Measurements from ENCODE around the gene NEAT1. TPM values are rescaled to one million over a fixed set of nuclear protein-coding genes. Genes with fewer than 3 reads are reported as not detected.
A peak's percentile ranks its signal among the peaks of the same experiment; 100 is the strongest.

Gene NEAT1
- total RNA-seq, result 100 to 1,000 TPM in 3 of 4 donors, 10 to 100 TPM in 1; 30.6 to 705 (median 357) TPM

DNA sequence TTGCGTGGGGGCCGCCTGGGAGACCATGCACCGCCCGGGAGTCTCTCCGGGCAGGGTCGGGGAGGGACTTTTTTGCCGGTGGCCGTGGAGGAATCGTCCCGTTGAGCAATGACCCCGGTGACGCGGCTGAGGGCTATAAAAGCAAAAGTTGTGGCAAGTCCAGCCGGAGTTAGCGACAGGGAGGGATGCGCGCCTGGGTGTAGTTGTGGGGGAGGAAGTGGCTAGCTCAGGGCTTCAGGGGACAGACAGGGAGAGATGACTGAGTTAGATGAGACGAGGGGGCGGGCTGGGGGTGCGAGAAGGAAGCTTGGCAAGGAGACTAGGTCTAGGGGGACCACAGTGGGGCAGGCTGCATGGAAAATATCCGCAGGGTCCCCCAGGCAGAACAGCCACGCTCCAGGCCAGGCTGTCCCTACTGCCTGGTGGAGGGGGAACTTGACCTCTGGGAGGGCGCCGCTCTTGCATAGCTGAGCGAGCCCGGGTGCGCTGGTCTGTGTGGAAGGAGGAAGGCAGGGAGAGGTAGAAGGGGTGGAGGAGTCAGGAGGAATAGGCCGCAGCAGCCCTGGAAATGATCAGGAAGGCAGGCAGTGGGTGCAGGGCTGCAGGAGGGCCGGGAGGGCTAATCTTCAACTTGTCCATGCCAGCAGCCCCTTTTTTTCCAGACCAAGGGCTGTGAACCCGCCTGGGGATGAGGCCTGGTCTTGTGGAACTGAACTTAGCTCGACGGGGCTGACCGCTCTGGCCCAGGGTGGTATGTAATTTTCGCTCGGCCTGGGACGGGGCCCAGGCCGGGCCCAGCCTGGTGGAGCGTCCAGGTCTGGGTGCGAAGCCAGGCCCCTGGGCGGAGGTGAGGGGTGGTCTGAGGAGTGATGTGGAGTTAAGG is at the start of gene NEAT1:
TSS of gene NEAT1 (plus strand) at position 166 of the 883 bp plus-strand sequence.
- 0 to 1% methylated on average over 8 to 22 of the region's 40 CpGs for WGBS, 2 donors

DNA sequence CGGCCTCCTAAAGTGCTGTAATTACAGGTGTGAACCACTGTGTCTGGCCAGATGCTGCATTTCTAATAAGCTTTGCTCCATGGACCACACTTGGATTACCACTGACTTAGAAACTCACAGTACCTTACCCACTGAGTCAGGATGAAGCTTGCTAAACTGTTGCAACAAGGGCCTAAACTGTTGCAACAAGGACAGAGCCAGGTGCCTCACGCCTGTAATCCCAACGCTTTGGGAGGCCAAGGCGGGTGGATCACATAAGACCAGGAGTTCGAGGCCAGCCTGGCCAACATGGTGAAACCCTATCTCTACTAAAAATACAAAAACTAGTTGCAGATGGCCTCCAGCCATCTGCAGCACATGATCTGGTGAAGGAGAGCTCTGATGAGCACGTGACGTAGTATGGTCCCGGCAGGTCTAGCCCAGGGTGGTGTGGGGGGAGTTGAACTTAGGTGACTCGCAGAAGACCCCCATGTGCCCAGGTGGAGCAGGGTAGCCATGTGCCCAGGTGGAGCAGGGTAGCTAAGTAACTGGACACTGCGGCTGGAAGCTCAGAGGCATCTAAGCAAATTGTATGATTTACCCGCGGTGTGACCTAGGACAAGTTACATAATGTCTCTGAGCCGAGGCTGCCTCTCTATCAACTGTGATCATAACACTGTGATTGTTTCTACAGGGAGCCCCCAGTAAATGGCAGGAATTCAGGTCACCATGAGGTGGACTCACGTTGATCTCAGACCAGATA is 48.6 kb upstream of the NEAT1 start:
- TF ChIP-seq, protein P1, sequence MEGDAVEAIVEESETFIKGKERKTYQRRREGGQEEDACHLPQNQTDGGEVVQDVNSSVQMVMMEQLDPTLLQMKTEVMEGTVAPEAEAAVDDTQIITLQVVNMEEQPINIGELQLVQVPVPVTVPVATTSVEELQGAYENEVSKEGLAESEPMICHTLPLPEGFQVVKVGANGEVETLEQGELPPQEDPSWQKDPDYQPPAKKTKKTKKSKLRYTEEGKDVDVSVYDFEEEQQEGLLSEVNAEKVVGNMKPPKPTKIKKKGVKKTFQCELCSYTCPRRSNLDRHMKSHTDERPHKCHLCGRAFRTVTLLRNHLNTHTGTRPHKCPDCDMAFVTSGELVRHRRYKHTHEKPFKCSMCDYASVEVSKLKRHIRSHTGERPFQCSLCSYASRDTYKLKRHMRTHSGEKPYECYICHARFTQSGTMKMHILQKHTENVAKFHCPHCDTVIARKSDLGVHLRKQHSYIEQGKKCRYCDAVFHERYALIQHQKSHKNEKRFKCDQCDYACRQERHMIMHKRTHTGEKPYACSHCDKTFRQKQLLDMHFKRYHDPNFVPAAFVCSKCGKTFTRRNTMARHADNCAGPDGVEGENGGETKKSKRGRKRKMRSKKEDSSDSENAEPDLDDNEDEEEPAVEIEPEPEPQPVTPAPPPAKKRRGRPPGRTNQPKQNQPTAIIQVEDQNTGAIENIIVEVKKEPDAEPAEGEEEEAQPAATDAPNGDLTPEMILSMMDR (IDR thresholded peaks at IDR 0.05), result no peak
- no peak for TF ChIP-seq POLR2A (IDR thresholded peaks at IDR 0.05)
- H3K27me3 ChIP-seq, result no peaks in the 10 kb centered on the region
- H3K4me3 ChIP-seq, result no peak overlapping the region
- no peak for DNase-seq
- 80 to 89% methylated on average over 8 to 9 of the region's 14 CpGs for WGBS, 2 donors
- H3K9me3 ChIP-seq, result no peaks in the 10 kb centered on the region
- H3K4me1 ChIP-seq, result peaks cover 0 to 16% (median 0%) of the 10 kb centered on the region in 3 donors
- H3K27ac ChIP-seq, result no peak overlapping the region
- no peaks in the 10 kb centered on the region for H3K36me3 ChIP-seq
- intact Hi-C loops (cut with DNase I), result no loop called here

More for the DNA sequence above, at the start of gene NEAT1:
- Histone ChIP-seq H3K4me1 (peaks cover 29 to 55% (median 30%) of the 10 kb centered on the region in 3 donors), H3K9me3 (no peaks in the 10 kb centered on the region), H3K36me3 (peaks cover 0 to 46% (median 38%) of the 10 kb centered on the region in 3 donors), H3K27me3 (no peaks in the 10 kb centered on the region), H3K4me3 (peak within 1 kb of the TSS; percentile 69 to 95 (median 84)), H3K27ac (peak within 1 kb of the TSS; percentile 99 to 100 (median 100))
- DNase-seq, result peak; percentile 74
- intact Hi-C loops (cut with DNase I), result loop anchor here (2.0 to 10.0 kb wide), 2 partner anchors 52 to 76 kb away; partner anchors contain the start of gene MALAT1
- TF ChIP-seq, protein P1 (IDR thresholded peaks at IDR 0.05), result peak in 3 of 6 experiments; percentile 6 to 20 (median 9)
- peak; percentile 64 to 100 (median 100) for TF ChIP-seq POLR2A (IDR thresholded peaks at IDR 0.05)

DNA sequence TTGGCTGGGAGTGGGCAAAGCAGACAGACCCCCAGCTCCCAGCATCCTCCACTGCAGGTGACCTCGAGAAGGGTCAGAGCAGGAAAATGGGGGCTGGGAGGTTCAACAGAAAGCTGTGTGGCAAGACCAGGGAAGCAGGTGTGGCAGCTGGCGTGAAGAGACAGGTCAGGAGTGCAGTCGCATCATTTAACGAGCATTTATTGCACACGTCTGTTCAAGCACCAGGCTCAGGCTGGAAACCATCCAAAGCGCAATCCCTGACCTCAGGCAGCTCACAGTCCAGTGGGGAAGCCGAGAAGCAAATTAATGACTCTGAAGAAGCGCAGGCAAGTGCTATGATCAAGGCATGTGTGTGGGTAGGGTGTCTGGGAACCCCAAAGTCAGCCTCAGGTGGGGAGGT is 47.6 kb upstream of the NEAT1 start:
- H3K27ac ChIP-seq, result peak overlapping the region in 1 of 4 donors; percentile 21

DNA sequence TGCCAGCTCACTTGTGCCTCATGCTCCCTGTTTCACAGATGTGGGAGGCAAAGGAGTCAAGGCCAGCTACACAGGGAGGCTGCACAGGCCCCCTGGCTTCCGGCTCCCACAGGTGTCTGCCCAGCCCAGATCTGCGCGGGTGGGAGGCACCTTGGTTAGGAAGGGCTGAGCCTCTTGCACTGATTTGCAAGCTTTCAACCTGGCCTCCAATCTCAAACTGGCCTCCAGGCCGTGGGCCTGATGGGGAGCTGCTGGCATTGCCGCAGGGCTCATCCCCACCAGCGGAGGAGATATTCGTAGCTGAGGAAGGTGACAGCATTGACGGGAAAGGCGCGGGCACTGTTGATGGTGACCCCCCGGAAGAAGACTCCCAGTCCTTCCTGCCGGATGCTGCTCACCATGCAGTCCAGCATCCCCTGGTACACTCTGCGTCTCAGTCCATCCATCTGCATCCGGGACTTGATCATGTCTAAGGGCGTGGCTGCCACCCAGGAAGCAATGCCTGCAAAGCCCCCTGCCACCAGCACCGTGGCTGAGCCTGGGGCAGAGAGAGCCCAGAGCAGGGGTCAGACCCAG is 46.4 kb upstream of the NEAT1 start:
- Histone ChIP-seq H3K4me3 (no peak overlapping the region), H3K27me3 (no peaks in the 10 kb centered on the region), H3K9me3 (no peaks in the 10 kb centered on the region), H3K27ac (no peak overlapping the region), H3K36me3 (no peaks in the 10 kb centered on the region), H3K4me1 (peaks cover 0 to 38% (median 10%) of the 10 kb centered on the region in 3 donors)
- intact Hi-C loops (cut with DNase I), result no loop called here
- TF ChIP-seq POLR2A (IDR thresholded peaks at IDR 0.05), result no peak
- TF ChIP-seq, protein P1 (IDR thresholded peaks at IDR 0.05), result no peak
- DNase-seq, result no peak
- 80 to 88% methylated on average over 1 to 5 of the region's 16 CpGs for WGBS, 2 donors

More for the DNA sequence above, 47.6 kb upstream of the NEAT1 start:
- DNase-seq, result no peak
- H3K36me3 ChIP-seq, result no peaks in the 10 kb centered on the region
- no peaks in the 10 kb centered on the region for H3K9me3 ChIP-seq
- TF ChIP-seq, protein P1 (IDR thresholded peaks at IDR 0.05), result no peak
- 50 to 58% methylated on average over 8 of the region's 8 CpGs for WGBS, 2 donors
- intact Hi-C loops (cut with DNase I), result no loop called here
- no peaks in the 10 kb centered on the region for H3K27me3 ChIP-seq
- H3K4me3 ChIP-seq, result no peak overlapping the region
- H3K4me1 ChIP-seq, result peaks cover 0 to 26% (median 0%) of the 10 kb centered on the region in 3 donors

Data from esophagus squamous epithelium (tissue), 5 donors.